Renal cortex interstitium (tissue), 11 donors: Measurements from ENCODE around the gene YPEL1. TPM values are rescaled to one million over a fixed set of nuclear protein-coding genes. Genes with fewer than 3 reads are reported as not detected.

Source experiments
- DNase-seq, 11 donors: peaks; one replicate each; pipeline ENCODE4 v3.0.0-alpha.2; 2013; ENCODE audit warnings: low read depth in 9 of 11, low spot score in 4 of 11; ENCODE audit errors: extremely low read depth in 1 of 11
- polyA plus RNA-seq, 3 donors: library from polyadenylated mRNA; unstranded; fragments of 120-200 nt; gene quantifications; one replicate each; pipeline ENCODE4 v1.2.1, GENCODE V29; 2013; ENCODE audit not compliant: insufficient read length in 3 of 3

The YPEL1 gene
- polyA plus RNA-seq, 3 donors = 15.1 to 16.5 (median 16.3) TPM

GRCh38 chr22:21711851-21712250 is 23.7 kb downstream of the YPEL1 start:
- no peak for DNase-seq

GRCh38 chr22:21710156-21710555 is 25.4 kb downstream of the YPEL1 start:
- DNase-seq = no peak

- DNase-seq = no peak
Observed at GRCh38 chr22:21709688-21710087, 25.9 kb downstream of the YPEL1 start.

GRCh38 chr22:21708960-21709359 is 26.6 kb downstream of the YPEL1 start:
- DNase-seq = no peak

GRCh38 chr22:21707677-21708076 is 27.9 kb downstream of the YPEL1 start:
- no peak for DNase-seq

- DNase-seq = no peak
Observed at GRCh38 chr22:21703684-21704316, 31.8 kb downstream of the YPEL1 start.

GRCh38 chr22:21702700-21703683 is 32.6 kb downstream of the YPEL1 start:
- DNase-seq = no peak

- DNase-seq = no peak
Observed at GRCh38 chr22:21702094-21702493, 33.5 kb downstream of the YPEL1 start.

GRCh38 chr22:21701384-21701971 is 34.1 kb downstream of the YPEL1 start:
- DNase-seq = no peak

GRCh38 chr22:21700822-21701221 is 34.8 kb downstream of the YPEL1 start:
- DNase-seq = no peak

- DNase-seq = no peak
Observed at GRCh38 chr22:21699643-21700042, 36.0 kb downstream of the YPEL1 start.

GRCh38 chr22:21698430-21699329 is 36.9 kb downstream of the YPEL1 start:
- DNase-seq = peak in 3 of 11 donors; percentile 29 to 44 (median 38)

GRCh38 chr22:21697880-21698279 is 37.7 kb downstream of the YPEL1 start:
- DNase-seq = no peak

GRCh38 chr22:21697021-21697771 is 38.4 kb downstream of the YPEL1 start:
- DNase-seq = no peak

- no peak for DNase-seq
Observed at GRCh38 chr22:21696115-21696514, 39.5 kb downstream of the YPEL1 start.

GRCh38 chr22:21695430-21696085 is 40.0 kb downstream of the YPEL1 start:
- no peak for DNase-seq

- no peak for DNase-seq
Observed at GRCh38 chr22:21694795-21695429, 40.7 kb downstream of the YPEL1 start.
